Adrenal gland (tissue), 5 donors: ENCODE measurements around the gene RAB27A.

ENCODE experiments used
- POLR2A ChIP-seq, 2 donors: fragments of 450-650 bp; IDR thresholded peaks; one replicate each; pipeline ENCODE4 v1.6.1; 2017; ENCODE audit warnings: antibody characterized with exemption in 2 of 2, mild to moderate bottlenecking in 2 of 2, moderate library complexity in 1 of 2
- TF ChIP-seq, protein P1 (sequence below), 6 experiments: fragments of 450-650 bp in 4 of 6; fragments of 200-600 bp in 2 of 6; sonication (generic) in 1 of 6; IDR thresholded peaks; 1 replicate in 5 of 6; 2 replicates in 1 of 6; pipeline versions ENCODE4 v1.5.1 to v1.8.0; 2016 to 2021; ENCODE audit warnings: antibody characterized with exemption in 6 of 6, mild to moderate bottlenecking in 2 of 6, moderate library complexity in 1 of 6
- donor health status: DM: no; HTN: no; CAD: no.

DNA sequence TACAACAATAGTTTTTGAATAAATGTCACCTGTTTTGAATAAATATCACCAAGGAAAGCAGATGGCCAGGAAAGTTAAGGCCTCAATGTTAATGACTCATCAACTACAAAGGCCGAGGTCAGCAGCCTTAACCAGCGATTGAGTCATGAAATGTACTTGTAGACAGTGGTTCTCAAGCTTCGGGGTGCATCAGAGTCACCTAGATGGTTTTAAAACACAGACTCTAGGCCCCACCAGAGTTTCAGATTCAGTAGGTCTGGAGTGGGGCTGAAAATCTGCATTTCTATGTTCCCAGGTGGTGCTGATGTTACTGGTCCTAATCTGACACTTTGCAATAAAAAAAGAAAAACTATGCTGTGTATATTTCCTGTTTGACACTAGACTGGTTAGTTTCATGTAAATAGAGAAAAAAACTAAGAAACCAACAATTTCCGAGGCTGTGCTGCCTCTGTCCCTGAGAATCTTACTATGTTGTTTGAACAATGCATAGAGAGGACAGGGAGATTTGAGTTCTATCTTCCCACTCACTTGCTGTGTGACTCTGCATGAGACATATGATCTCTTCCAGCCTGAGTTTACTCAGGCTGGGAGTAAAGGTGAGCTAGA is 9.8 kb downstream of the RAB27A start:
- TF ChIP-seq POLR2A (IDR thresholded peaks at IDR 0.05) = no peak
- TF ChIP-seq, protein P1, sequence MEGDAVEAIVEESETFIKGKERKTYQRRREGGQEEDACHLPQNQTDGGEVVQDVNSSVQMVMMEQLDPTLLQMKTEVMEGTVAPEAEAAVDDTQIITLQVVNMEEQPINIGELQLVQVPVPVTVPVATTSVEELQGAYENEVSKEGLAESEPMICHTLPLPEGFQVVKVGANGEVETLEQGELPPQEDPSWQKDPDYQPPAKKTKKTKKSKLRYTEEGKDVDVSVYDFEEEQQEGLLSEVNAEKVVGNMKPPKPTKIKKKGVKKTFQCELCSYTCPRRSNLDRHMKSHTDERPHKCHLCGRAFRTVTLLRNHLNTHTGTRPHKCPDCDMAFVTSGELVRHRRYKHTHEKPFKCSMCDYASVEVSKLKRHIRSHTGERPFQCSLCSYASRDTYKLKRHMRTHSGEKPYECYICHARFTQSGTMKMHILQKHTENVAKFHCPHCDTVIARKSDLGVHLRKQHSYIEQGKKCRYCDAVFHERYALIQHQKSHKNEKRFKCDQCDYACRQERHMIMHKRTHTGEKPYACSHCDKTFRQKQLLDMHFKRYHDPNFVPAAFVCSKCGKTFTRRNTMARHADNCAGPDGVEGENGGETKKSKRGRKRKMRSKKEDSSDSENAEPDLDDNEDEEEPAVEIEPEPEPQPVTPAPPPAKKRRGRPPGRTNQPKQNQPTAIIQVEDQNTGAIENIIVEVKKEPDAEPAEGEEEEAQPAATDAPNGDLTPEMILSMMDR (IDR thresholded peaks at IDR 0.05) = no peak
